Measurements from ENCODE around the gene AKR1E2. TPM values are rescaled to one million over a fixed set of nuclear protein-coding genes. Genes with fewer than 3 reads are reported as not detected.

AKR1E2 gene
- total and polyA plus RNA-seq, 2 donors from 2014 or later = 1.8 to 5.8 TPM

GRCh38 chr10:4803822-4804221 is 22.2 kb upstream of the AKR1E2 start:
- Histone ChIP-seq H3K4me3 (ENCODE audit: low read length in 3 of 3) (no peak overlapping the region), H3K27ac (ENCODE audit: low read depth in 2 of 2, low read length in 2 of 2) (no peak overlapping the region), H3K36me3 (ENCODE audit: control insufficient read depth in 2 of 3, insufficient read depth in 3 of 3, low read length in 3 of 3) (no peaks in the 10 kb centered on the region), H3K4me1 (ENCODE audit: control insufficient read depth in 2 of 3, insufficient read depth in 2 of 3, low read depth in 1 of 3, low read length in 3 of 3) (no peaks in the 10 kb centered on the region), H3K9ac (ENCODE audit: low read length in 3 of 3) (no peak overlapping the region), H3K27me3 (ENCODE audit: control insufficient read depth, insufficient read depth, low read length) (no peaks in the 10 kb centered on the region), H3K9me3 (ENCODE audit: control insufficient read depth in 2 of 3, insufficient read depth in 1 of 3, low read length in 3 of 3) (no peaks in the 10 kb centered on the region)
- DNase-seq (no peak), FAIRE-seq (no peak)
- intact Hi-C loops (cut with DNase I) = no loop called here
- no peak for TF ChIP-seq CTCF (IDR thresholded peaks at IDR 0.05; ENCODE audit: borderline replicate concordance, extremely low read depth, insufficient read depth)

- no peak for TF ChIP-seq CTCF (IDR thresholded peaks at IDR 0.05; ENCODE audit: borderline replicate concordance, extremely low read depth, insufficient read depth)
- no peak overlapping the region for H3K27ac ChIP-seq (ENCODE audit: low read depth in 2 of 2, low read length in 2 of 2)
- H3K4me1 ChIP-seq (ENCODE audit: control insufficient read depth in 2 of 3, insufficient read depth in 2 of 3, low read depth in 1 of 3, low read length in 3 of 3) = no peaks in the 10 kb centered on the region
- H3K9ac ChIP-seq (ENCODE audit: low read length in 3 of 3) = no peak overlapping the region
- no peak overlapping the region for H3K4me3 ChIP-seq (ENCODE audit: low read length in 3 of 3)
- H3K27me3 ChIP-seq (ENCODE audit: control insufficient read depth, insufficient read depth, low read length) = no peaks in the 10 kb centered on the region
- H3K36me3 ChIP-seq (ENCODE audit: control insufficient read depth in 2 of 3, insufficient read depth in 3 of 3, low read length in 3 of 3) = no peaks in the 10 kb centered on the region
- no peaks in the 10 kb centered on the region for H3K9me3 ChIP-seq (ENCODE audit: control insufficient read depth in 2 of 3, insufficient read depth in 1 of 3, low read length in 3 of 3)
- intact Hi-C loops (cut with DNase I) = no loop called here
- DNase-seq = no peak
- no peak for FAIRE-seq
These were observed 21.5 kb upstream of the AKR1E2 start for GRCh38 chr10:4804465-4804864.

- Histone ChIP-seq H3K27me3 (ENCODE audit: control insufficient read depth, insufficient read depth, low read length) (no peaks in the 10 kb centered on the region), H3K27ac (ENCODE audit: low read depth in 2 of 2, low read length in 2 of 2) (no peak overlapping the region), H3K4me1 (ENCODE audit: control insufficient read depth in 2 of 3, insufficient read depth in 2 of 3, low read depth in 1 of 3, low read length in 3 of 3) (no peaks in the 10 kb centered on the region), H3K9ac (ENCODE audit: low read length in 3 of 3) (no peak overlapping the region), H3K4me3 (ENCODE audit: low read length in 3 of 3) (no peak overlapping the region), H3K9me3 (ENCODE audit: control insufficient read depth in 2 of 3, insufficient read depth in 1 of 3, low read length in 3 of 3) (no peaks in the 10 kb centered on the region), H3K36me3 (ENCODE audit: control insufficient read depth in 2 of 3, insufficient read depth in 3 of 3, low read length in 3 of 3) (no peaks in the 10 kb centered on the region)
- TF ChIP-seq CTCF (IDR thresholded peaks at IDR 0.05; ENCODE audit: borderline replicate concordance, extremely low read depth, insufficient read depth) = no peak
- intact Hi-C loops (cut with DNase I) = no loop called here
- DNase-seq (no peak), FAIRE-seq (no peak)
These were observed 19.5 kb upstream of the AKR1E2 start for GRCh38 chr10:4806534-4806933.
